K562 (cell line): Measurements from ENCODE around the gene PIP5KL1. TPM values are rescaled to one million over a fixed set of nuclear protein-coding genes. Genes with fewer than 3 reads are reported as not detected.

Source experiments
- CEBPB ChIP-seq: fragments of 450-650 bp; IDR thresholded peaks from 2 replicates; pipeline ENCODE4 v1.6.1; 2016; ENCODE audit warnings: missing genetic modification characterization, missing compliant biosample characterization
- JUN ChIP-seq, 2 experiments: sonication (generic) in 1 of 2; formaldehyde crosslinking in 1 of 2; IDR thresholded peaks; 2 replicates each; pipeline versions ENCODE4 v1.6.1 to v1.8.0; 2012 to 2022; ENCODE audit warnings: borderline replicate concordance in 2 of 2, mild to moderate bottlenecking in 2 of 2, improper control_type of control experiment in 1 of 2, low read depth in 1 of 2, low read length in 1 of 2, missing genetic modification reagents in 1 of 2
- KDM2B ChIP-seq: fragments of 250-450 bp; sonication (Bioruptor Pico); IDR thresholded peaks from 2 replicates; pipeline ENCODE4 v1.8.0; 2021; ENCODE audit warnings: mild to moderate bottlenecking, moderate library complexity
- KLF1 ChIP-seq: fragments of 450-650 bp; IDR thresholded peaks from 2 replicates; pipeline ENCODE4 v1.6.1; 2016; ENCODE audit warnings: missing genetic modification characterization, missing compliant biosample characterization
- NONO ChIP-seq, 2 experiments: fragments of 200-400 bp in 1 of 2; fragments of 450-650 bp in 1 of 2; formaldehyde crosslinking in 1 of 2; IDR thresholded peaks; 2 replicates each; pipeline ENCODE4 v1.6.1; 2017; ENCODE audit warnings: low read depth in 2 of 2, mild to moderate bottlenecking in 2 of 2, moderate library complexity in 2 of 2, low read length in 1 of 2
- PBX2 ChIP-seq, 2 experiments: IDR thresholded peaks in 1 of 2; conservative IDR thresholded peaks in 1 of 2; 2 replicates each; pipeline ENCODE4 v1.6.1; 2016; ENCODE audit warnings: low read depth in 2 of 2, mild to moderate bottlenecking in 1 of 2, missing compliant biosample characterization in 1 of 2, missing genetic modification characterization in 1 of 2, moderate library complexity in 1 of 2
- PKNOX1 ChIP-seq: fragments of 450-650 bp; IDR thresholded peaks from 2 replicates; pipeline ENCODE4 v1.6.1; 2016
- POLR2A ChIP-seq: fragments of 450-650 bp; conservative IDR thresholded peaks from 2 replicates; pipeline ENCODE4 v1.6.1; 2016
- PYGO2 ChIP-seq: fragments of 450-650 bp; IDR thresholded peaks from 2 replicates; pipeline ENCODE4 v1.6.1; 2016; ENCODE audit warnings: mild to moderate bottlenecking, missing genetic modification characterization, moderate library complexity, missing compliant biosample characterization
- RFX1 ChIP-seq: fragments of 450-650 bp; IDR thresholded peaks from 2 replicates; pipeline ENCODE4 v1.6.1; 2016; ENCODE audit warnings: mild to moderate bottlenecking, moderate library complexity
- SFPQ ChIP-seq: fragments of 200-400 bp; formaldehyde crosslinking; IDR thresholded peaks from 2 replicates; pipeline ENCODE4 v1.6.1; 2017; ENCODE audit warnings: mild to moderate bottlenecking, low read depth, low read length, moderate library complexity
- TFE3 ChIP-seq: fragments of 450-650 bp; formaldehyde crosslinking; IDR thresholded peaks from 2 replicates; pipeline ENCODE4 v1.4.0; 2020; ENCODE audit warnings: mild to moderate bottlenecking, mixed read lengths
- ZBTB1 ChIP-seq: sonication (generic); formaldehyde crosslinking; IDR thresholded peaks from 2 replicates; pipeline ENCODE4 v1.8.1; 2023; ENCODE audit warnings: missing genetic modification reagents, low read depth, mild to moderate bottlenecking, borderline replicate concordance
- ZBTB34 ChIP-seq: fragments of 250-450 bp; sonication (Bioruptor Pico); IDR thresholded peaks from 2 replicates; pipeline ENCODE4 v1.8.0; 2021; ENCODE audit warnings: mild to moderate bottlenecking, moderate library complexity
- ZNF316 ChIP-seq: fragments of 450-650 bp; IDR thresholded peaks from 2 replicates; pipeline ENCODE4 v1.6.1; 2016
- ZNF589 ChIP-seq: fragments of 200-800 bp; sonication (Bioruptor generic); IDR thresholded peaks from 2 replicates; pipeline ENCODE4 v1.6.1; 2016; ENCODE audit warnings: low read depth, missing genetic modification characterization, missing compliant biosample characterization
- polyA plus RNA-seq, 8 experiments: library from polyadenylated mRNA; depleted of rRNA in 4 of 8; stranded (reverse) in 5 of 8; unstranded in 3 of 8; fragments of >200 nt; fragmentation: Nextera tagmentation in 2 of 8; fragmentation: Illumina TruSeq in 1 of 8; extraction: Ambion mirVana in 2 of 8; extraction: Trizol in 1 of 8; gene quantifications; 2 replicates each; pipeline versions ENCODE4 v1.2.1 to v1.2.3, GENCODE V29; 2011 to 2014; ENCODE audit warnings: inconsistent platforms in 1 of 8, missing spikeins in 1 of 8
- total RNA-seq, 7 experiments: library from RNA; depleted of rRNA in 6 of 7; stranded (reverse); fragments of >200 nt in 6 of 7; fragmentation: Illumina TruSeq in 2 of 7; extraction: Trizol in 2 of 7; gene quantifications; 2 replicates each; pipeline versions ENCODE4 v1.2.1 to v1.2.3, GENCODE V29; 2011 to 2021; ENCODE audit warnings: low replicate concordance in 1 of 7

PIP5KL1 gene
- total and polyA plus RNA-seq, 9 of the 15 experiments (the other 6 are each of a cell fraction or from before 2014, with no cell fraction given), result 0.18 to 4.8 (median 1.2) TPM

GRCh38 chr9:127899128-127899943 lies 31.2 kb downstream of the PIP5KL1 start, which contains the start of gene ST6GALNAC6 (continued):
- TF ChIP-seq PBX2 (CRISPR knock-in tag; IDR thresholded peaks at IDR 0.05; ENCODE audit: low read depth) (no peak), PBX2 (tag; conservative IDR thresholded peaks at IDR 0.05; ENCODE audit: low read depth) (no peak), TFE3 (CRISPR knock-in tag) (no peak), ZNF589 (no peak), KDM2B (CRISPR knock-in tag) (no peak), PKNOX1 (no peak), PYGO2 (tag) (no peak), SFPQ (no peak), CEBPB (tag) (no peak), KLF1 (tag) (no peak), ZNF316 (no peak), ZBTB1 (CRISPR knock-in tag) (no peak), POLR2A (peak; percentile 9; the same call in 1 of the 2 replicates), RFX1 (no peak), NONO (IDR thresholded peaks at IDR 0.05; ENCODE audit: low read depth in 2 of 2, low read length in 1 of 2) (peak in 1 of 2 experiments; percentile 86; a peak in 1 of 4 replicates), JUN (IDR thresholded peaks at IDR 0.05; ENCODE audit: borderline replicate concordance, low read depth, low read length) (no peak), JUN (CRISPR knock-in tag; IDR thresholded peaks at IDR 0.05; ENCODE audit: borderline replicate concordance) (no peak), ZBTB34 (CRISPR knock-in tag) (no peak)
